Rectal smooth muscle tissue (tissue), 1 donor: ENCODE measurements around the gene BLTP3B.

Source experiments
- H3K27ac ChIP-seq: one replicate; pipeline ENCODE4 v1.7.0; 2013; ENCODE audit warnings: low read depth, low read length, inconsistent platforms
- H3K27me3 ChIP-seq: one replicate; pipeline ENCODE4 v1.7.0; 2013; ENCODE audit warnings: low read length; ENCODE audit not compliant: control insufficient read depth, insufficient read depth
- H3K36me3 ChIP-seq: one replicate; pipeline ENCODE4 v1.7.0; 2013; ENCODE audit warnings: low read length; ENCODE audit not compliant: control insufficient read depth, insufficient read depth
- H3K4me1 ChIP-seq: one replicate; pipeline ENCODE4 v1.7.0; 2013; ENCODE audit warnings: low read length; ENCODE audit not compliant: control insufficient read depth, insufficient read depth
- H3K4me3 ChIP-seq: one replicate; pipeline ENCODE4 v1.7.0; 2013; ENCODE audit warnings: low read length
- H3K9ac ChIP-seq: one replicate; pipeline ENCODE4 v1.7.0; 2013; ENCODE audit warnings: low read length

The BLTP3B gene

GRCh38 chr12:100156731-100157426 lies 14.2 kb upstream of the BLTP3B start:
- no peak overlapping the region for H3K9ac ChIP-seq
- no peaks in the 10 kb centered on the region for H3K27me3 ChIP-seq
- no peak overlapping the region for H3K27ac ChIP-seq
- no peaks in the 10 kb centered on the region for H3K36me3 ChIP-seq
- no peaks in the 10 kb centered on the region for H3K4me1 ChIP-seq
- H3K4me3 ChIP-seq = no peak overlapping the region

GRCh38 chr12:100154474-100155247 lies 12.0 kb upstream of the BLTP3B start:
- Histone ChIP-seq H3K27me3 (no peaks in the 10 kb centered on the region), H3K27ac (no peak overlapping the region), H3K4me3 (no peak overlapping the region), H3K9ac (no peak overlapping the region), H3K4me1 (no peaks in the 10 kb centered on the region), H3K36me3 (no peaks in the 10 kb centered on the region)

GRCh38 chr12:100153131-100153530 lies 10.5 kb upstream of the BLTP3B start:
- no peaks in the 10 kb centered on the region for H3K4me1 ChIP-seq
- no peak overlapping the region for H3K9ac ChIP-seq
- no peak overlapping the region for H3K27ac ChIP-seq
- H3K27me3 ChIP-seq = no peaks in the 10 kb centered on the region
- H3K4me3 ChIP-seq = no peak overlapping the region
- H3K36me3 ChIP-seq = no peaks in the 10 kb centered on the region

- Histone ChIP-seq H3K27ac (no peak overlapping the region), H3K27me3 (no peaks in the 10 kb centered on the region), H3K9ac (no peak overlapping the region), H3K36me3 (no peaks in the 10 kb centered on the region), H3K4me1 (no peaks in the 10 kb centered on the region), H3K4me3 (no peak overlapping the region)
Observed at GRCh38 chr12:100151769-100152168, 9.1 kb upstream of the BLTP3B start.

DNA sequence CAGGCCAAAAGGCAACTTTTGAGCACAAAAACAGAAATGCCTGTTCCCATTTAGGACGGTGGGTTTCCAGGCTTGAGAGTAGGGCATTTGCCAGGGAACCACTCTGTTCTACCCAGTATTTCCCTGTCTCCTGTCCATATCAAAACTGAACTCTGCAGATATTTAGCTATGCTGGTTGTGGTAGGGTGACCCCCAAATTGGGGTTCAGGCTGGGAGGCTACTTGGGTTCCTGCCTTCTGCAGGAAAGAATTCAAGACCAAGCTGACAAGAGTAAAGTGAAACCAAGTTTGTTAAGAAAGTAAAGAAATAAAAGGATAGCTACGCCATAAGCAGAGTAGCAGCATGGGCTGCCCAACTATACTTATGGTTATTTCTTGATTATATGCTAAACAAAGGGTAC lies 3.6 kb upstream of the BLTP3B start:
- Histone ChIP-seq H3K36me3 (no peaks in the 10 kb centered on the region), H3K4me3 (no peak overlapping the region), H3K9ac (no peak overlapping the region), H3K27me3 (no peaks in the 10 kb centered on the region), H3K27ac (no peak overlapping the region), H3K4me1 (no peaks in the 10 kb centered on the region)

DNA sequence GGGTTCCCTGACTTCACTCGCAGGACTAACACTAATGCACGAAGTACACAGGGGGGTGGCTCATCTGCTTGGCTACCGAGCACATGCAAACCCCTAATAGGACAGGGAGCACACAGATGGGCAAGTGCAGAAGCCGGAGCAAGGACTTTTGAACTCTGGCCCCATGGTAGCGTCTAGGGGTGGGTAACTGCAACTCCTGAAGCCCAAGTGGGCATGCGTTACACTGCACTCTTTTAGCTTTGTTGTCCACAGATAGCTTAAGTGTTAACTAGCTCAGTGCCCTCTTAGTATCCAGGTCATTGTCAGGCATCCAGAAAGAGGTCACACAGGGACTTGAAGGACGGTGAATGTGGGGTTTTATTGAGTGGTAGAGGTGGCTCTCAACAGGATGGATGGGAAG lies 3.0 kb upstream of the BLTP3B start:
- H3K9ac ChIP-seq = no peak overlapping the region
- no peaks in the 10 kb centered on the region for H3K36me3 ChIP-seq
- no peaks in the 10 kb centered on the region for H3K4me1 ChIP-seq
- H3K4me3 ChIP-seq = no peak overlapping the region
- no peak overlapping the region for H3K27ac ChIP-seq
- no peaks in the 10 kb centered on the region for H3K27me3 ChIP-seq

- Histone ChIP-seq H3K36me3 (no peaks in the 10 kb centered on the region), H3K27ac (peak overlapping the region; percentile 93), H3K27me3 (no peaks in the 10 kb centered on the region), H3K9ac (peak overlapping the region; percentile 89), H3K4me1 (peaks cover 11% of the 10 kb centered on the region), H3K4me3 (peak overlapping the region; percentile 85)
Observed at GRCh38 chr12:100141998-100142850, 450 bp downstream of the BLTP3B start.

- peak overlapping the region; percentile 93 for H3K27ac ChIP-seq
- H3K9ac ChIP-seq = peak overlapping the region; percentile 66
- peak overlapping the region; percentile 85 for H3K4me3 ChIP-seq
- no peaks in the 10 kb centered on the region for H3K36me3 ChIP-seq
- peaks cover 11% of the 10 kb centered on the region for H3K4me1 ChIP-seq
- H3K27me3 ChIP-seq = no peaks in the 10 kb centered on the region
Observed at GRCh38 chr12:100141666-100141997, 1.0 kb downstream of the BLTP3B start.

DNA sequence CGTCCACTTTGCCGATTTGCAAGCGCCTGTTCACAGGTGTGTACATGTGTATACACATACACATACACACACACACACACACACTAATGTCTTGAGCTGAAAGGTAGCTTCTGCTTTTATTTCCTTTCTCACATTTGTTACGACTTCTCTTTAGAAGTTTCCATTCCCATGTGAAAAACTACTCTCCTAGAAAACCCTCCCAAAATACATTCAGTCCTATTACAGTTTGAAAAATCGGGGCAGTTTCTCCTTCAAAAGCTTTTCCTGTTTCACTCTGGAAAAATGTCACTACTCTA lies 3.9 kb downstream of the BLTP3B start:
- Histone ChIP-seq H3K9ac (no peak overlapping the region), H3K27me3 (no peaks in the 10 kb centered on the region), H3K27ac (no peak overlapping the region), H3K4me3 (no peak overlapping the region), H3K4me1 (peaks cover 11% of the 10 kb centered on the region), H3K36me3 (no peaks in the 10 kb centered on the region)

- Histone ChIP-seq H3K27me3 (no peaks in the 10 kb centered on the region), H3K4me3 (no peak overlapping the region), H3K36me3 (no peaks in the 10 kb centered on the region), H3K27ac (no peak overlapping the region), H3K4me1 (peaks cover 11% of the 10 kb centered on the region), H3K9ac (no peak overlapping the region)
Observed at GRCh38 chr12:100138048-100138802, 4.4 kb downstream of the BLTP3B start.

DNA sequence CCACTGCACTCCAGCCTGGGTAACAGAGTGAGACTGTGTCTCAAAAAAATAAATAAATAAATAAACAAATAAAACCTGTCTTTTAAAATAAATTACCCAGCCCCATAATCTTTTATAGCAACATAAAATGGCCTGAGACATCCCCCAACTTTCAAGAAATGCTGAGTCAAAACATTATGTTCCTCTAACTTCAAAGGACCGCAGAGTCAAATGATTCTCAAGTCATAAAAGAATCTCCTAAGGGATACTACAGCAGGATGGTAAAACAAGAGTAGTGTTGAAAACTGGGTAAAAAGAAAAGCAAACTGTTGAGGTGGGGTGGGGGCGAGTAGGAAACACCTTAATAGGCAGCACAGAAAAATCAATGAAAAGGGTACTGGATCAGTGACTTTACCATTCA lies 9.5 kb downstream of the BLTP3B start:
- Histone ChIP-seq H3K27ac (no peak overlapping the region), H3K4me3 (no peak overlapping the region), H3K9ac (no peak overlapping the region), H3K4me1 (peaks cover 3% of the 10 kb centered on the region), H3K27me3 (no peaks in the 10 kb centered on the region), H3K36me3 (no peaks in the 10 kb centered on the region)

- H3K36me3 ChIP-seq = no peaks in the 10 kb centered on the region
- no peak overlapping the region for H3K9ac ChIP-seq
- no peaks in the 10 kb centered on the region for H3K27me3 ChIP-seq
- no peak overlapping the region for H3K4me3 ChIP-seq
- no peaks in the 10 kb centered on the region for H3K4me1 ChIP-seq
- no peak overlapping the region for H3K27ac ChIP-seq
Observed at GRCh38 chr12:100128512-100128908, 14.2 kb downstream of the BLTP3B start.
